Uterine smooth muscle cell (primary cell): ENCODE results near the gene ITPRID1. TPM values are rescaled to one million over a fixed set of nuclear protein-coding genes. Genes with fewer than 3 reads are reported as not detected.

Experiments
- total RNA-seq: library from RNA; depleted of rRNA; stranded (reverse); fragments of >200 nt; gene quantifications from 2 replicates; pipeline ENCODE4 v1.2.3, GENCODE V29; 2014

Gene ITPRID1
- total RNA-seq: not detected in 2 replicates

GRCh38 chr7:31513790-31514189, at the start of gene ITPRID1:
TSS of gene ITPRID1 (plus strand) at chr7:31514090. CDS start at chr7:31553025, 38,935 bp downstream.

GRCh38 chr7:31687024-31687748, 173.3 kb downstream of the ITPRID1 start, which contains the start of gene PPP1R17:
TSS of gene PPP1R17 (plus strand) at chr7:31687215. CDS start at chr7:31692442, 5,227 bp downstream.

Other genes with a start within 250 kb of the ITPRID1 start
- gene NEUROD6, start 173.4 kb upstream of the ITPRID1 start, total RNA-seq: not detected in 2 replicates
- under 0.01 TPM in 1 of 2 replicates, not detected in the other for gene PPP1R17, start 173.1 kb downstream of the ITPRID1 start, total RNA-seq